H7 (cell line): ENCODE results near the gene MARCHF7. TPM values are rescaled to one million over a fixed set of nuclear protein-coding genes. Genes with fewer than 3 reads are reported as not detected.
"Not testable (repeated sequence)": the region's sequence is repeated elsewhere in the genome, so short reads cannot be mapped to it uniquely, and the experiment has no call there.

Source experiments
- DNase-seq: peaks from one replicate; pipeline ENCODE4 v3.0.0; 2012
- H3K27me3 ChIP-seq: 2 replicates; pipeline ENCODE4 v1.6.0; 2011; ENCODE audit warnings: mild to moderate bottlenecking, low read length; ENCODE audit not compliant: control insufficient read depth, insufficient read depth
- H3K36me3 ChIP-seq: replicated peaks from 2 replicates; pipeline ENCODE4 v1.5.1; 2011; ENCODE audit warnings: low read length; ENCODE audit not compliant: control insufficient read depth, insufficient read depth
- H3K4me3 ChIP-seq: 2 replicates; pipeline ENCODE4 v1.5.1; 2011; ENCODE audit warnings: low read depth, mild to moderate bottlenecking, control low read depth, low read length, moderate library complexity; ENCODE audit not compliant: insufficient read depth
- total RNA-seq: library from RNA; depleted of rRNA; stranded (reverse); fragments of >200 nt; shearing (Covaris generic); gene quantifications from 2 replicates; pipeline ENCODE4 v1.2.3, GENCODE V29; 2014

Gene MARCHF7
- total RNA-seq, 1 experiment from 2014 or later: 121 TPM

GRCh38 chr2:159711562-159712142, 654 bp upstream of the MARCHF7 start:
- no peaks in the 10 kb centered on the region; the same call in 1 of the 2 replicates for H3K36me3 ChIP-seq
- peak overlapping the region; percentile 94 for H3K4me3 ChIP-seq
- no peak for DNase-seq
- H3K27me3 ChIP-seq: no peaks in the 10 kb centered on the region

DNA sequence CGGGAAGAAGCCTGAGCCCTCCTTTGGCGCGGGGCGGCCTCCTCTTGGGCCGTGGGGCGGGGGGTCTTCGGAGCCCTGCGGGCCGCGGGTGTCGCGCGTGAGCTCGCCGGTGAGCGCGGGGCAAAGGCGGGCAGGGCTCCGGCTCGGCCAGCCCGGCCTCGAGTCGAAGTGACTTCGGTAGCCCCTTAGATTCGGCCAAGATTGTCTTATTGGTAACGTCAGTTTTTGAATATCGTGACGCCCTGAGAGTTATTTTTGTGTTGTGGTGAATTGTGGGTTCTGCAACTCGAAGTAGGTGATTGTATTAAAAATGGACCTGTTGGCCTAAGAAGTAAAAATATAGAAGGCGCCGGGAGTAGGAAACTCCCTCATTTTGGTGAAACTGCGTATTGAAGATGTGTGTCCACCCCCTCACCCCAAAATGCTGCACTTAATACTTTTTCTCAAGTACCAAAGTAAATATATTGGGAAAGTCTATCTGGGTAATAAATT, 669 bp downstream of the MARCHF7 start:
- Histone ChIP-seq H3K36me3 (no peaks in the 10 kb centered on the region; the same call in none of the 2 replicates), H3K27me3 (no peaks in the 10 kb centered on the region), H3K4me3 (peak overlapping the region; percentile 94)
- DNase-seq: no peak

GRCh38 chr2:159713631-159714246, 1.4 kb downstream of the MARCHF7 start:
- H3K27me3 ChIP-seq: no peaks in the 10 kb centered on the region
- DNase-seq: no peak
- no peaks in the 10 kb centered on the region; the same call in none of the 2 replicates for H3K36me3 ChIP-seq
- H3K4me3 ChIP-seq: peak overlapping the region; percentile 94

- Histone ChIP-seq H3K27me3 (no peaks in the 10 kb centered on the region), H3K4me3 (no peak overlapping the region), H3K36me3 (no peaks in the 10 kb centered on the region; the same call in 1 of the 2 replicates)
- DNase-seq: no peak
These were observed 2.1 kb downstream of the MARCHF7 start for GRCh38 chr2:159714247-159714930.

DNA sequence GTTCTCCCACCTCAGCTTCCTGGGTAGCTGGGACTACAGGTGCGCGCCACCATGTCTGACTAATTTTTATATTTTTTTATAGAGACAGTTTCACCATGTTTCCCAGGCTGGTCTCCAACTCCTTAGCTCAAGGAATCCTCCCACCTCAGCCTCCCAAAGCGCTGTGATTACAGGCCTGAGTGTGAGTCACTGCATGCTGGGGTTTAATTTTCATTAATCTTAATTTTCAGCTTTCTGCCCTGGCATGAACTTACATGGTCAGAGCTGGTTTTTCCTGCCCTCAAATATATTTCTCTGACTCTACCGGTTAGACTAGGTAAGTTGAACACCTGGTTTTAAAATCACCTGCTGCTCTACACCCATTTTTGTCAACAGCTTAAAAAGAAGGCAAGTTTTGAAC, 3.1 kb downstream of the MARCHF7 start:
- H3K27me3 ChIP-seq: no peaks in the 10 kb centered on the region
- no peak overlapping the region for H3K4me3 ChIP-seq
- H3K36me3 ChIP-seq: peaks cover 3% of the 10 kb centered on the region; the same call in 1 of the 2 replicates
- DNase-seq: no peak

GRCh38 chr2:159716409-159716808, 4.1 kb downstream of the MARCHF7 start:
- not testable (repeated sequence) for DNase-seq, H3K36me3 ChIP-seq, H3K4me3 ChIP-seq, H3K27me3 ChIP-seq

GRCh38 chr2:159716857-159717256, 4.6 kb downstream of the MARCHF7 start:
- DNase-seq: no peak
- Histone ChIP-seq H3K4me3 (no peak overlapping the region), H3K36me3 (peaks cover 3% of the 10 kb centered on the region), H3K27me3 (no peaks in the 10 kb centered on the region)

- DNase-seq: no peak
- no peak overlapping the region for H3K4me3 ChIP-seq
- peaks cover 3% of the 10 kb centered on the region for H3K36me3 ChIP-seq
- H3K27me3 ChIP-seq: no peaks in the 10 kb centered on the region
These were observed 8.4 kb downstream of the MARCHF7 start for GRCh38 chr2:159720676-159721075.

DNA sequence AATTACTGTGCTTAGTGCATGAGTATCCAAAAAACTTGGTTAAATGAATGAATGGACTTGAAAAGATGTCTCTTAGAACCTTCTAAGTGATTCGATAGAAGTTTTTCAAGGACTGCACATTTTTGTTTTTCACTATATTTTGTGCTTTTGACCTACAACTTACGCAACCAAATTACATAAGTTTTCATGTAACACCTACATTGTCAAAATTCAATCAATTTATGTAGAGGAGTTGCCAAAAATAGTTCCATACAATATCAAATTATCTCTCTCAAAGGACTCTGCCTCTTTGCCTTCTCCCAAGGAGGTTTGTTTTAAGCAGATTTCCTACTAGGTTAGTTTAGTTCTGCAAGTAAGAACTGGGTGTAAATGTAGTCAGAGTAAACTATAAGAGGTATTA, 10.3 kb downstream of the MARCHF7 start:
- peaks cover 3% of the 10 kb centered on the region for H3K36me3 ChIP-seq
- no peaks in the 10 kb centered on the region for H3K27me3 ChIP-seq
- no peak for DNase-seq
- no peak overlapping the region for H3K4me3 ChIP-seq

- DNase-seq, H3K27me3 ChIP-seq, H3K4me3 ChIP-seq, H3K36me3 ChIP-seq: not testable (repeated sequence)
These were observed 12.7 kb downstream of the MARCHF7 start for GRCh38 chr2:159724795-159725572.

GRCh38 chr2:159725713-159726112, 13.4 kb downstream of the MARCHF7 start:
- Histone ChIP-seq H3K36me3 (peaks cover 6% of the 10 kb centered on the region; the same call in 1 of the 2 replicates), H3K4me3 (no peak overlapping the region), H3K27me3 (no peaks in the 10 kb centered on the region)
- DNase-seq: no peak

DNA sequence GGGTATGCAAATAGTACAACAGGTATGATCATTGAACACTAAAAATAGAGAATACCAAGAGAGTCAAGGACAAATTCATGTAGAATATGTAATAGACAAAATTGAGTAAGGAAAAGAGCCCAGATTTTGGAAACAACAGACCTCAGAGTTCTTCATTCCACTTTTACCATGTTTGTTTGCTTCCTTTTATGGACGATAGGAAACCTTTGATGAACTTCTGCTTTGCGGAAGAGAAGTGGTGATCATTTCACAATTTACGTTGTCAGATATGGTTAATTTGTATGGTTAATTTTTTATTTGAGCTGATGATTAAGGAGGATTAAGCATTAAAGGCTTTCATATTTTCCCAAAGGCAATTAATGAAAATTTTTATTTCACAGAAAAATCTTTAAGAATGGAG, 16.3 kb downstream of the MARCHF7 start:
- Histone ChIP-seq H3K36me3 (peaks cover 7% of the 10 kb centered on the region), H3K27me3 (no peaks in the 10 kb centered on the region), H3K4me3 (no peak overlapping the region)
- DNase-seq: no peak

DNA sequence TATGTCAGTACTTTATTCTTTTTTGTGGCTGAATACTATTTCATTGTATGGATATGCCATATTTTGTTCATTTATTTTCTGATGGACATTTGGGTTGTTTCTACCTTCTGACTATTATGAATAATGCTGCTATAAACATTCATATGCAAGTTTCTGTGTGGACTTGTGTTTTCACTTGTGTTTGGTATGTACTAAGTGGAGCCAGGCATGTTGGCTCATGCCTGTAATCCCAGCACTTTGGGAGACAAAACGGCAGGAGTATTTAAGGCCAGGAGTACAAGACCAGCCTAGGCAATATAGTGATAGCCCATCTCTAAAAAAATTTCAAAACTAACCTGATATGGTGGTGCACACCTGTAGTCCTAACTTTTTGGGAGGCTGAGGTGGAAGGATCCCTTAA, 23.3 kb downstream of the MARCHF7 start:
- no peak for DNase-seq
- no peaks in the 10 kb centered on the region for H3K27me3 ChIP-seq
- H3K4me3 ChIP-seq: no peak overlapping the region
- H3K36me3 ChIP-seq: peaks cover 13% of the 10 kb centered on the region

- DNase-seq: no peak
These were observed 23.7 kb downstream of the MARCHF7 start for GRCh38 chr2:159736048-159736447.

More at GRCh38 chr2:159736048-159736447, 23.7 kb downstream of the MARCHF7 start:
- Histone ChIP-seq H3K36me3 (peaks cover 13% of the 10 kb centered on the region), H3K27me3 (no peaks in the 10 kb centered on the region), H3K4me3 (no peak overlapping the region)
